AG04450 (cell line): ENCODE data around the gene SLC24A4. TPM values are rescaled to one million over a fixed set of nuclear protein-coding genes. Genes with fewer than 3 reads are reported as not detected.
A peak's percentile ranks its signal among the peaks of the same experiment; 100 is the strongest.

Source experiments
- CTCF ChIA-PET: fragments of 300-600, 350-600 bp; formaldehyde crosslinking; extraction: SDS; loops from one replicate; lab custom pipeline; 2022; ENCODE audit warnings: antibody characterized with exemption, inconsistent platforms; lab: Charles Lee
- POLR2A ChIA-PET: fragments of 350-600 bp; formaldehyde crosslinking; extraction: SDS; loops from one replicate; lab custom pipeline; 2021; ENCODE audit warnings: antibody characterized with exemption, inconsistent platforms; lab: Yijun Ruan, JAX
- DNase-seq: peaks from one replicate; pipeline ENCODE4 v3.0.0-alpha.2; 2011; ENCODE audit warnings: low read depth, low spot score
- H3K27ac ChIP-seq: one replicate; pipeline ENCODE4 v1.5.1; 2012; ENCODE audit warnings: low read depth, low read length, control low read depth
- H3K27me3 ChIP-seq: one replicate; pipeline ENCODE4 v1.6.0; 2012; ENCODE audit warnings: low read length; ENCODE audit not compliant: control insufficient read depth, insufficient read depth
- H3K4me3 ChIP-seq: 2 replicates; pipeline ENCODE4 v1.5.1; 2011; ENCODE audit warnings: mild to moderate bottlenecking, low read depth, low read length, control low read depth
- H3K9me3 ChIP-seq: 2 replicates; pipeline ENCODE4 v1.5.1; 2012; ENCODE audit warnings: low read length; ENCODE audit not compliant: control insufficient read depth, insufficient read depth
- CTCF ChIP-seq: IDR thresholded peaks from 2 replicates; pipeline ENCODE4 v1.5.1; 2011; ENCODE audit warnings: low read depth, low read length, control low read depth, inconsistent platforms
- polyA plus RNA-seq: library from polyadenylated mRNA; depleted of rRNA; stranded (reverse); fragments of >200 nt; gene quantifications from 2 replicates; pipeline ENCODE4 v1.2.3, GENCODE V29; 2011

Gene SLC24A4
- polyA plus RNA-seq, 1 experiment = not detected

GRCh38 chr14:92513204-92513965 is 190.4 kb downstream of the SLC24A4 start, which contains the start of gene RIN3:
RIN3 (plus strand) TSS chr14:92513781; CDS start chr14:92513933, 152 bp downstream.
- no peaks in the 10 kb centered on the region; the same call in 1 of the 2 replicates for H3K9me3 ChIP-seq
- POLR2A ChIA-PET = interaction anchor here (0.6 kb wide), 2 partner anchors 12 to 26 kb away, joined by 4 to 5 read pairs; no protein-coding TSS in a partner anchor
- no peaks in the 10 kb centered on the region for H3K27me3 ChIP-seq
- H3K27ac ChIP-seq = peak within 1 kb of the TSS; percentile 52
- peak within 1 kb of the TSS; percentile 77 for H3K4me3 ChIP-seq
- DNase-seq = peak; percentile 27
- TF ChIP-seq CTCF = no peak
- CTCF ChIA-PET = no interaction called here

DNA sequence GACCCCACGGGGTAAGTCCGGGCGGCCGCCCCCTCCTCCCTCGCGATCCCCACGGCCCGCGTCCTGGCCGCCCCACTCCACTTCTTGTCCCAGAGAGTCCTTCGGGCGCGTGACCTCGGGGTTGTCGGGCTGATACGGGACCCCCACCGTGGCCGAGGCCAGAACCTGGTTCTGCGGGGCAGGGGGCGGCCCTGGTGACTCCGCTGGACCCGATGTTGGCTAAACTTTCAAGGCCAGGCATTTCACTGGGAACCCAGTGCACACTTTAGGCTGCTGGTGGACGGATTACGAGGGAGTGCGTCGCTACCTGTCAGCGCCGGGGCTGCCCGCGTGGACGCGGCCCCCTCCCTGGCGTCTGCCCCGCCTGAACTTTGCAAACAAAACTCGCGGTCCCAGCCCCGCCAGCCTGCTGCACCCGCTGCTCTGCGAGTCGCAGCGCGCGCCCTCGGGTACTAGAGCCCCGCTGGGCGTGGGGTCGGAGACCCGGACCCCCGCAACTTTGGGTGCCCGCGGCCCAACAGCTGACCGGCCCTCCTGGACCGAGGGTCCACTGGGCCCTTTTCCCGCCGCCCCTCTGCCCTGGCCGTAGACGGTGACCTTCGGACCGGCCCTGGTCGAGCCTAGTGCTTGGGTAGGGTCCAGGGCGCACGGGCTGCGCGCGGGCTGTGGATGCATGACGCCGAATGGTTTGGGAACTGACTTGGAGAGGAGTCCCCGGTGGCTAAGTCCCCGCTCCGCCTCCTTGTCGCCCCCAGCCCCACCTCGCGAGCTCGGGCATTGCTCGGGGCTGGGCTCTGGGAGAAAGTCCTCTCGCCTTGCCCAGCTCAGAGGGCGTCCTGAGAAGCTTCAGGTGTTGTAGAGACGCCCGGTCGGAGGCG is 191.2 kb downstream of the SLC24A4 start:
- no peaks in the 10 kb centered on the region for H3K27me3 ChIP-seq
- peak overlapping the region; percentile 21 for H3K27ac ChIP-seq
- DNase-seq = no peak
- CTCF ChIA-PET = no interaction called here
- TF ChIP-seq CTCF = no peak
- POLR2A ChIA-PET = interaction anchor here (0.6 to 0.9 kb wide), 2 partner anchors 13 to 26 kb away, joined by 3 to 5 read pairs; no protein-coding TSS in a partner anchor
- peak overlapping the region; percentile 77 for H3K4me3 ChIP-seq
- H3K9me3 ChIP-seq = no peaks in the 10 kb centered on the region; the same call in 1 of the 2 replicates

- DNase-seq = no peak
- H3K27me3 ChIP-seq = no peaks in the 10 kb centered on the region
- peak overlapping the region; percentile 77 for H3K4me3 ChIP-seq
- TF ChIP-seq CTCF = no peak
- POLR2A ChIA-PET = interaction anchor here (0.9 kb wide), 1 partner anchor 25 kb away, joined by 3 read pairs; no protein-coding TSS in a partner anchor
- H3K9me3 ChIP-seq = no peaks in the 10 kb centered on the region; the same call in 1 of the 2 replicates
- H3K27ac ChIP-seq = no peak overlapping the region
- CTCF ChIA-PET = no interaction called here
These were observed 192.0 kb downstream of the SLC24A4 start for GRCh38 chr14:92514844-92515514.

DNA sequence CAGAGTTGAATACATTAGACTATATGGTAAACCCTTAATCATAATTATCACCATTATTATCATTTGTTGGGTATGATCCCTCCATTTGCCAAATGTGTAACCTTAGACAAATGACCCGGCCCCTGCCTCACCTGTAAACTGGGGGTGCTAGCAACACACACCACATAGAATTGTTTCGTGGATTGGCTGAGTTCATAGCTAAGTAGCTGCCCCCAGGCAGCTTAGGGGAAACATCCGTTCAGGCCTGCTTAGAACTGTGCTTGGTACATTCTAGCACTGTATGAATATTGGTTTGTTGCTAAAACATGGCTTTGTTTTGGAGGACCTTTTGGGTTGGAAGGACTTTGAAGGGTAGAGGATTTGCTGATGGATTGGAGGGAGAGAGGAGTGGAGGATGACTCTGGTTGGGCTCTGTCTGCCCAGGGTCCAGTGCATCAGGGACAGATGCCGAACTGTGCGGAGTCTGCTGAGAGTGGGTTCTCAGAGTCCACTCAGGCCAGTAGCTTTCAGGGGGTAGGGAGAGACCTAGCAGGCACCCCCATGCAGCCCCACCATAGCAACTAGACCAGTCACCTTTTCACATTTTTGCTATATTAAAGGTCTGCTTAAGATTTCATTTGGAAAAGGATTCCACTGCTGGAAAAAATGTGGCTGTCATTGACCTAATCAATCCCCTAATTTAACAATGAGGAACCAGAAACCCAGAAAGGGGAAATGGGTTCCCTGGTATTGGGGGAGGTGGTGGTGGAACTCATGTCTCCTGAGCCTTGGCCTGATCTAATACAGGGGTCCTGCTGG is 192.8 kb downstream of the SLC24A4 start:
- Histone ChIP-seq H3K27me3 (no peaks in the 10 kb centered on the region), H3K27ac (no peak overlapping the region), H3K9me3 (no peaks in the 10 kb centered on the region; the same call in 1 of the 2 replicates), H3K4me3 (no peak overlapping the region)
- ChIA-PET CTCF (interaction anchor here (0.5 to 0.6 kb wide), 2 partner anchors 35 to 180 kb away, joined by 3 to 5 read pairs; no protein-coding TSS in a partner anchor), POLR2A (interaction anchor here (0.9 kb wide), 1 partner anchor 24 kb away, joined by 3 read pairs; no protein-coding TSS in a partner anchor)
- TF ChIP-seq CTCF = no peak
- DNase-seq = no peak
